GM08714 (cell line): Measurements from ENCODE around the gene ACAA2.

Experiments used
- H3K4me3 ChIP-seq: fragments of 200-500 bp; sonication (Bioruptor generic); 2 replicates; pipeline ENCODE4 v1.5.1; 2014; ENCODE audit warnings: mild to moderate bottlenecking, low read length, inconsistent platforms
- ZNF274 ChIP-seq: IDR thresholded peaks from 2 replicates; pipeline ENCODE4 v1.6.1; 2012; ENCODE audit warnings: mild to moderate bottlenecking, low read depth, low read length

Gene ACAA2

GRCh38 chr18:49813319-49814146 is at the start of gene ACAA2:
ACAA2 (minus strand) TSS chr18:49813533; CDS start chr18:49813484, 49 bp downstream.
- no peak for TF ChIP-seq ZNF274
- peak within 1 kb of the TSS; percentile 70 for H3K4me3 ChIP-seq

GRCh38 chr18:49862656-49863385 is 49.5 kb upstream of the ACAA2 start:
- no peak overlapping the region for H3K4me3 ChIP-seq
- TF ChIP-seq ZNF274, result no peak

GRCh38 chr18:49861659-49862058 is 48.3 kb upstream of the ACAA2 start:
- TF ChIP-seq ZNF274, result no peak
- H3K4me3 ChIP-seq, result no peak overlapping the region

GRCh38 chr18:49859725-49860124 is 46.4 kb upstream of the ACAA2 start:
- no peak for TF ChIP-seq ZNF274
- no peak overlapping the region for H3K4me3 ChIP-seq

- TF ChIP-seq ZNF274, result no peak
- H3K4me3 ChIP-seq, result no peak overlapping the region
Observed at GRCh38 chr18:49859021-49859359, 45.7 kb upstream of the ACAA2 start.

GRCh38 chr18:49858309-49859020 is 45.1 kb upstream of the ACAA2 start:
- no peak for TF ChIP-seq ZNF274
- no peak overlapping the region for H3K4me3 ChIP-seq

GRCh38 chr18:49857708-49858107 is 44.4 kb upstream of the ACAA2 start:
- no peak for TF ChIP-seq ZNF274

GRCh38 chr18:49856496-49856895 is 43.2 kb upstream of the ACAA2 start:
- no peak overlapping the region for H3K4me3 ChIP-seq
- TF ChIP-seq ZNF274, result no peak

More at GRCh38 chr18:49857708-49858107, 44.4 kb upstream of the ACAA2 start:
- no peak overlapping the region for H3K4me3 ChIP-seq

GRCh38 chr18:49855711-49856415 is 42.5 kb upstream of the ACAA2 start:
- TF ChIP-seq ZNF274, result no peak
- H3K4me3 ChIP-seq, result no peak overlapping the region

- no peak overlapping the region for H3K4me3 ChIP-seq
- TF ChIP-seq ZNF274, result no peak
Observed at GRCh38 chr18:49854681-49855080, 41.3 kb upstream of the ACAA2 start.

GRCh38 chr18:49853436-49853835 is 40.1 kb upstream of the ACAA2 start:
- H3K4me3 ChIP-seq, result no peak overlapping the region
- no peak for TF ChIP-seq ZNF274

- no peak for TF ChIP-seq ZNF274
Observed at GRCh38 chr18:49853011-49853410, 39.7 kb upstream of the ACAA2 start.

GRCh38 chr18:49851624-49852023 is 38.3 kb upstream of the ACAA2 start:
- TF ChIP-seq ZNF274, result no peak
- H3K4me3 ChIP-seq, result no peak overlapping the region

More at GRCh38 chr18:49853011-49853410, 39.7 kb upstream of the ACAA2 start:
- no peak overlapping the region for H3K4me3 ChIP-seq

- no peak for TF ChIP-seq ZNF274
- H3K4me3 ChIP-seq, result no peak overlapping the region
Observed at GRCh38 chr18:49850636-49851035, 37.3 kb upstream of the ACAA2 start.
